Posterior cingulate gyrus (tissue), 11 donors: ENCODE measurements around the gene OSBPL6.
A peak's percentile ranks its signal among the peaks of the same experiment; 100 is the strongest.

Experiments
- DNase-seq, 10 donors: peaks; one replicate each; pipeline versions ENCODE4 v3.0.0 to v3.0.0-alpha.2; 2020 to 2021; ENCODE audit warnings: mixed read lengths in 3 of 10
- intact Hi-C: fragments of 100-400 bp; cut with DNase I; formaldehyde crosslinking; loops from one replicate; pipeline ENCODE4 v1.15.1; 2023

OSBPL6 gene

DNA sequence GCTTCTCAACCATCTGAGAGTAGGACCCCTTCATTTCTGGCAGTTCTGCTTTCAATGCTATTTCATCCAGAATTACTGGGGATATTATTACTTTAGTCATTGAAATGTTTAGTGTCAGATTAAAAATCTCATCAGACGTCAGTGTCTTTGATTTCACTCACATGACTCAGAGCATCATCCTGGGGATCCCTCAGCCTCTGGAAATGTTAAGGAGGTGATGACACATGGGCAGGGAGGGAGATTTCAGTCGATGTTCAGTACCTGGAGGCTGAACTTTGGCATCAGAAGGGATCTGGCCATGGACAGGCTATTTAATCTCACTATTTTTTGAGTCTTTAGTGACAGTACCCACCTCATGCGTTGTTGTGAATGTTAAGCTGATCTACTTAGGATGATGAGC is 39.1 kb downstream of the OSBPL6 start:
- intact Hi-C loops: no loop called here
- no peak for DNase-seq

DNA sequence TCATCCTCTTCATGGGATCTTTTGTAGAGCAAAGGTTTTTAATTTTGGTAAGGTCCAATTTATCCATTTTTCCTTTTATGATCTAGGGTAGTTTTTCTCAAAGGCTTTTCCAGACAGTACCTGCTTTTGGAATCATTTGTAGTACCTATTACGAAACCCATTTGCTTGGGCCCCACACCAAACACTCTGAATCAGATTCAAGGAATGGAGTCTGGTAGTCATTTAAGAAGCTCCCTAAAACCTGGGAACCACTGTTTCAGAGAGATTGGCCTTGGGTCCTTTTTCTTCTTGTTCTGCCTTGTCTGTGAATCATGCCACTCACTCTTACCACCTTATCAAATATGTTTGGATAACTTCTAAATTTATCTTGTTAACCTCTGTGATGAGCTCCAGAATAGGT is 40.3 kb downstream of the OSBPL6 start:
- DNase-seq: no peak

DNA sequence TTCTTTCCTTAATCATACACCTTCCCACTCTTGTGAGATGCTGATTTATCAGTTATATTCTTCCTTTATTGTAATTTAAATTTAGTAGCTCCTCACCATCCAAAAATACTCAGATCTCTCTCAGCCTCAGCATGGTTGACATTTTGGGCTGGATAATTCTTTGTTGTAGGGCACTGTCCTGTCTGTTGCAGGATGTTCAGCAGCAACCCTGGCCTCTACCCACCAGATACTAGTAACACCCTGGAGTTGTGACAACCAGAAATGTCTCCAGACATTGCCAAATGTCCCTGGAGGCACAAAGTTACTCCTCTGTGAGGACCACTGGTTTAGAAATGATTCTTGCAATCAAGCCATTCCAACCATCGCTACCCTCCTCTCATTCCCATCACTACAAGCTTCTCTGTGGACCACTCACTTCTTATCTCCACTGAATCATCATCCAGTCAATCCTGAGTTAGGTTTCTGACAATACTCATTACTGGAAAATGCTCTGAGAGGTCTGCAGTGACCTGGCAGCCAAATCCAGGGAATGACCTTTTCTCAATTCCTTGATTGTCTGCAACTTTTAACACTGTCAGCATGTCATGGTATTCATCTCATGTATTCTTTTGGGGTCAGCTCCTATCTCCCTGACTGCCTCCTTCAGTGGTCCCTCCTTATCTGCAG is 43.3 kb downstream of the OSBPL6 start:
- intact Hi-C loops: no loop called here
- DNase-seq: no peak

More for the DNA sequence above, 40.3 kb downstream of the OSBPL6 start:
- intact Hi-C loops: no loop called here

DNA sequence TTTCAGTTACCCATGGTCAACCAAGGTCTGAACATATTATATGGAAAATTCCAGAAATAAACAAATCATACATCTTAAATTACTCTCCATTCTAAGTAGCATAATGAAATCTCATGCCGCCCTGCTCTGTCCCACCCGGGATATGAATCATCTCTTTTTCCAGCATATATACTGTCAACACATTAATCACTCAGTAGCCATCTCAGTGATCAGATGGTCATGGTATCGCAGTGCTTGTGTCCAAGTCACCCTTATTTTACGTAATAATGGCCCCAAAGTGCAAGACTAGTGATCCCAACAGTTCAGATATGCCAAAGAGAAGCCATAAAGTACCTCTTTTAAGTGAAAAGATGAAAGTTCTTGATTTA is 43.8 kb downstream of the OSBPL6 start:
- intact Hi-C loops: no loop called here
- DNase-seq: no peak

DNA sequence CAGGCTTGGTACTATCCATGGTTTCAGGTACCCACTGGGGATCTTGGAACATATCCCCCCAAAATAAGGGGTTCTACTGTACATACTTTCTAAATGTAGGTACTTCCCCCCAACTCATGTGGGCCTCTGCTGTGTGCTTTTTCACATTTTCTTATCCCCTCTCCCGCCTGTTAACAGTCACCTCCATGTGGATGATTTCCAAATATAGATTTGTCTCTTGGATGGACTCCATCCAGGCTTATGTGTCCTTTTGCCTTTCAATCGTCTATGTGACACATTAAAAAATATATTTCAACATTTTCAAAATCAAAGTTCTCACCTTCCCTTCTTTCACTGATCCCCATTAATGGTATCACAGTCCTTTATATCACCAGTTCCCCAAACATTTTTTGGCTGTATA is 44.4 kb downstream of the OSBPL6 start:
- DNase-seq: no peak
- intact Hi-C loops: no loop called here

DNA sequence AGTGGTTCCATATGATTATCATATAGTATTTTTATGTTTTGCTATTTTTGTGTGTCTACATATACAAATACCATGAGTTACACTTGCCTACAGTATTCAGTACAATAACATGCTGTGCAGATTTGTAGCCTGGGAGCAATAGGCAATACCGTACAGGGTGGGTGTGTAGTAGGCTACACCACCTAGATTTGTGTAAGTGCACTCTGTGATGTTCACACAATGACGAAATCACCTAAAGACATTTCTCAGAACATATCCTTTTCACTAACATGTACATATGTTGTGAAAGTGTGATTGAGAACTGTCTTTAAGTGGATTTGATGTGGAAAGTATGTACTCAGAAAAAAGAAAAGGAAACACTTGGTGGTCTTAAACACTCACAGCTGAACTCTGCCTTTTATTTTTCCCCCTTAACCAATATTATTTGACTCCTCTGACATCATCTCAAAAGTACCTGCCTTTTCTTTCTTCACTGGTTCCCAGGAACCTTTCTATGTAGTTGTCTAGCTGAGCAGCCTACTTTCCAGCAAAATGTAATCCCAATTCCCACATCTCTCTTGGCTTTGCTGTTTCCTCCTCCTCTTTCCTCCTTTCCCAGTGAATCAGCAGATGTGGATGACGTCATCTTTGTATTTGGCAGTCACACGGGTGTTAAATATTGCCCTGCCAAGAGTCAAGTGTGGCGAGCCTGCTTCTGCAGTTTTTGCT is 47.7 kb downstream of the OSBPL6 start:
- intact Hi-C loops: no loop called here
- DNase-seq: peak in 7 of 10 donors; percentile 24 to 85 (median 40)

DNA sequence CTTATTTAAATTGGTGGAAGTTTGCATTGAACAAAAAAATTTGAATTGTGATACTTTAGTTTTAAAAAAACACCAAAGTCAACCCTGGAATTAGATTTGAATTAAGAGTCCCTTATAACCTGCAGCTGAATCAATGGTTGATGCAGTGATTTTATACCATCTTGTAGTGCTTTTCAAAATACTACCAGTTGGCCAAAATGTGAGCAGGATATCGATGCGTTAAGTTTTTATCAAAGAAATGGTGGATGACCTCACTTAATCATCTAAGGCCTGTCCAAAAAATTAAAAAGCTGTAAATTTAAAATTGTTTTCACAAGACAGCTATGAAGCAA is 48.2 kb downstream of the OSBPL6 start:
- DNase-seq: no peak
- intact Hi-C loops: no loop called here

DNA sequence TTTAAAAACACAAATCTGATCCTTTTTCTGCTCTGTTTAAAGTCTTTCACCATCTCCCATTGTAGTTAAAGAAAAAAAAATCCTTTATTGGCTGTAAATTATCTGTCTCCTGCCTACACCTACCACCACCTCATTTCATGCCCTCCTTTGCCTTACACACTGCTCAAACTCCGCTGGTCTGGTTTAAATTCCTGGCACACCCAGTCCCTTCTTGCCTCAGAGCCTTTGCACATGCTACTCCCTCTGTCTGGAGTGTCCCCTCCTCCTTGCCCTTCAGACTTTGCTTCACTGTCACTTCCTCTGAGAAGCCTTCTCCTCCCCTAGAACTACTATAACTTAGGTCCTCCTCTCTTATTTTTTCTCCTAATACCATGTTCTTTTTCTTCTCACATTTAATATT is 49.6 kb downstream of the OSBPL6 start:
- intact Hi-C loops: no loop called here
- no peak for DNase-seq

DNA sequence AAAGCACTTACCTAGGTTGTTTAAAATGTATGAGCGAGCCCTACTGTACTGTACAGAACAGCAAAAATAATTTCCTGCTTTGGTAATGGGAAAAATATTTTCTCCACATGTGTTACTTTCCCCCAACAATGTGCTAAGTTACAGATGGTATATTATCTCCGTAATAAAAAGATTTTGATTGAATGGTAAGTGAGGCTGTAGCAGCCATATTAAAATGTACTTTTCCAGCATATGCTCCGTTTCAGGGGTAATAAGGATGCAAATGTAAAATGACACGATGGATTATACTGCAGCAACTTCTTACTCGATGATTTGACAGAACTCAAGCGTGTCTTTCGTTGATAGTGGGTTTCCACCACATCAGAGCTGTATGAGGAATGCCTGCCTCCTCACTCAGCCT is 50.5 kb downstream of the OSBPL6 start:
- intact Hi-C loops: no loop called here
- no peak for DNase-seq

DNA sequence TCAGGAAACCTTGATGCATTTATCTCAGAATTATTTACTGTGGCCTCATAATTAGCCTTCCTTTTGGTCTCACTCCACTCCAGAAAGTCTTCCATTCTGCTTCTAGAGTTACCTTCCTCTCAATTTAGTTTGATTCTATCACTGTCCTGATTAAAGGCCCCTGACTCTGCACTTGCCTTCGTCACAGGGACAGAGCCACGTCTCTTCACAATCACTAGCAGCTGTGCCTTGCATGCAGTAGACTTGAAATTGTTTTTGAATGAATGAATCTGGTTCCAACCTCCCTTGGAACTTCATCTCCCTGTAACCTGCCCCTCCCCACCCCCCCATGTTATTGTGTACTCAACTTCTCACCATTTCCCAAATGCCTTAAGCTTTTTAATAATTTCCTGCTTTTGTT is 52.4 kb downstream of the OSBPL6 start:
- intact Hi-C loops: no loop called here
- no peak for DNase-seq

DNA sequence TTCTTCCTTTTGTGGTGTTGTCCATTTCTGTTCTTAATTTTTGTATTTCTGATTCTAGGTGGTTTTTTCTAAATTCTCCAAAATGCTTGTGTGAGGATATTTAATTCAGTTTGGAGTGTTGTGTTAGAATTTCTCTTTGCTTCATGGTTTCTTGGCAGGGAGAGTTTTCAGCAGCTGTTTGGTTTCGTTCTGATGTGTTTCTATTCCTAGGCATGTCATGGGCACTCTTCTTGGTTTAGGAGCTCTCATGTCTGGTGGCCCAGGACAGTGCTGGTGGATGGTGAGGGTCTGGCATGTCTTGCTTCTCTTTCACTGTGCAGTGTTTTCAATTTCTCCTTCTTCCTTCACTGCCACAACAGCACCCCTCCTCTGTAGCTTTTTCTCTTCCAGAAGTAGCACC is 52.9 kb downstream of the OSBPL6 start:
- intact Hi-C loops: no loop called here
- DNase-seq: no peak

DNA sequence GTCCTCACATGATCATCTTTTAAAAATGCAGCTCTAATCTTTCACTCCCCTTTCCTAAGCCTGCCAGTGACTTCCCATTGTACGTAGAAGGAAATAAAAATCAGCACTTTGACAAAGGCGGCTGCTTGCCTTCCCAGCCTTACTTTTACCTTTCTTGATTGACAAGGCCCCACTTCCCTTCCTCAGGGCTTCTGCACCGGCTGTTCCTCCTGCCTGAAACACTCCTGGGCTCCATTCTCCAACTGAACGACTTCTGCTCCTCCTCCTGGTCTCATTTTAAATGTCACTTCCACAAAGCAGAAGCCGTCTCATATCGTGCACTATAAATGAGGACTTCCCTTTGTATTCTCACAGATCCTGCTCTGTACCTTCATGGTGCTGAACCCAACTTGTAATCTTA is 56.1 kb downstream of the OSBPL6 start:
- no peak for DNase-seq

DNA sequence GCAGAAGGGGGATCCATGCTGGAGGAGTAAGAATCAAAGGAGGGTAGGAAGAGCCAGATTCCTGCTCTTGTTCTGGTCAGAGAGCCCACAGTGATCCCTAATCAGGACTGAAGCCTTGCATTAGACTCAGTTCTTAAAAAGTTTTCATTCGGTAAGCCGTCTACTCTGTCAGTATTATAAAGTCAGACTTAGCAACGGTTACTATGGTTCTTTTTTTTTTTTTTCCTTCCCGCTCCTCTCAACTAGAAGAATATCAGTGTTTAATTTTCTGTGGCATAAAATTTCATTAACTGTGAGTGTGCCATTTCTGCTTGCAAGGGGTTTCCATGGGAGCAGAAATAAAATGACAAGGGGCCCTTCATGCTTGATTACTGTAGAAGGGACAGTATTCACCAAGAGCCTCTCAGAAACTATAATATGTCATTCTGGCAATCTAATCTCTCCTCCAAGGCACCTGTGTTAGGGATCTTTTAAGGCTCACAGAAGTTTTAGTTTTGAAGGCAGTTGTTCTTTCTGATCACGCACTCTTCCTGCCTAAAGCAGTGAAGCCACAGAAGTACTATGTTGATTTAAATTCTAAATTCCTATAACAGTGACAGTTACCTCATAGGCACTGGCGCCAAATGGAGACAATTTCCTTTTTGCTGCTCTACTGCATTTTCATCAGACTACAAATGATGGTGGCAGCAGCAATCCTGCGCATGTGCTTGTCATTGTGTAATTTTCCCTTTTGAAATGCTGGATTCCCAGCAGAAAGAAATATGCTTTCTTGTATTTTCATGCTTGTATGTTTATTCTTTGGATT is 57.0 kb downstream of the OSBPL6 start:
- no peak for DNase-seq

More for the DNA sequence above, 56.1 kb downstream of the OSBPL6 start:
- intact Hi-C loops: no loop called here

DNA sequence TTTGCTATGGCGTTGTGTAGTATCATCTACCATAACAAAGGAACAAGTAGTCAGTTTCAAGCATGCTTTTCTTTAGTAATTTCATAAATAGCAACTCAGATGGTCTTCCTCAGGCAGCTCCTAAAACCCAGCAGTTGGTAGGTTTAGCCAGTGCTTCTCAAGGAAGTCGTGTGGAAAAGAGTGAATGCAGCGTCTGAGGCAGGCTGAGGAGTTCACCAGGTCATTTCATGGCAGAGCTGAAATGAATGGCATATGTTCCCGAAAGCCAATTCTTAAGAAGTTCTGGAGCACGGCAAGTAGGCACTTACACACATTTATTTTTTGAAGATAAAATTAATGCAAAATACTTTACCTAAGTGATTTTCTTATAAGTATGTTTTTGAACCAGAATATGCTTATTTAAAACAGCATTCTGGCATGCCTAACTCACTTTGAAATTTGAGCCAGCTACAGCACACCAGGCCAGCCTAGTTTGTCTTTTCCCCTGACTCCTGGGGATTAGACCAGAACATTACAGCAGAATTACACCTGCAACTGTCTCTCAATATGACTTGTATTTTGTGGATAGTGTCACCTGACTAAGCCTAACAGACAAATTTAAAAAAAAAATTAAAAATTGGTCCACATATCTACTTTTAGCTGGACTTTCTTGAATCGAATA is 62.2 kb downstream of the OSBPL6 start:
- DNase-seq: no peak
- intact Hi-C loops: no loop called here

More for the DNA sequence above, 57.0 kb downstream of the OSBPL6 start:
- intact Hi-C loops: no loop called here

DNA sequence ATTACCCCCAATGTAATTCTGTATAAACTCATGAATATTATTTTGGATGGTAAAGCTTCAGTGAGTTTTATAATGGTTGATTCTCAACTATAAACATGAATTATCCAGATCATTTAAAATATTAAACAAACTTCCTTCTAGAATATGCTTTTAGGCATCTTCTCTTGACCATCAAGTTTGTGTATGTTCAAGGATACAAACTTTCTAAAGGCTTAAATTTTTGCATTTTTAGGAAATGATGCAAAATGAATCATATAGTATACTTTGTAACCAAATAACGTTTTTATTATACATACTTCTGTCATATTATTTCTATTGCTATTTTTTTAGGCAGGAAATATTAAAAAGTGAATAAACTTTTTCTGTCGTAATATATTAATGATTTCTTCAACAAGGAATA is 62.8 kb downstream of the OSBPL6 start:
- intact Hi-C loops: no loop called here
- DNase-seq: no peak

DNA sequence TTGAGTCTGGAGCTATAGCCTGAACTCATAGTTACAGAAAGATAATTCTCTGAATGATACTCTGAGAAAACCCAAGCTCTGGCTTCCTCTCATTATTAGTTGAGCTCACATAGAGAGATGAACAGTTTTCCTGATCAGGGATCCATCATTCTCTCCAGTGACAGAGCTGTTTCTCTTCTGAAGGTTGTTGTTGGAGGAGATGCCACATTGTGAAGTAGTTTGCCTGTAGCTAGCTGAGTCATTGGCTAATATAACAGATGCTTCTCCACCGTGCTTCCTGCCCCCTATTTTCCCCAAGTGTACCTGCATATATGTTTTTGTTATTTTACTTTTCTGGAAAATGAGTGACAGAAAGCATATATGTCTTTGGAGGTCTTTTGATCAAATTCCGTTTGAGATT is 64.6 kb downstream of the OSBPL6 start:
- intact Hi-C loops: no loop called here
- no peak for DNase-seq

DNA sequence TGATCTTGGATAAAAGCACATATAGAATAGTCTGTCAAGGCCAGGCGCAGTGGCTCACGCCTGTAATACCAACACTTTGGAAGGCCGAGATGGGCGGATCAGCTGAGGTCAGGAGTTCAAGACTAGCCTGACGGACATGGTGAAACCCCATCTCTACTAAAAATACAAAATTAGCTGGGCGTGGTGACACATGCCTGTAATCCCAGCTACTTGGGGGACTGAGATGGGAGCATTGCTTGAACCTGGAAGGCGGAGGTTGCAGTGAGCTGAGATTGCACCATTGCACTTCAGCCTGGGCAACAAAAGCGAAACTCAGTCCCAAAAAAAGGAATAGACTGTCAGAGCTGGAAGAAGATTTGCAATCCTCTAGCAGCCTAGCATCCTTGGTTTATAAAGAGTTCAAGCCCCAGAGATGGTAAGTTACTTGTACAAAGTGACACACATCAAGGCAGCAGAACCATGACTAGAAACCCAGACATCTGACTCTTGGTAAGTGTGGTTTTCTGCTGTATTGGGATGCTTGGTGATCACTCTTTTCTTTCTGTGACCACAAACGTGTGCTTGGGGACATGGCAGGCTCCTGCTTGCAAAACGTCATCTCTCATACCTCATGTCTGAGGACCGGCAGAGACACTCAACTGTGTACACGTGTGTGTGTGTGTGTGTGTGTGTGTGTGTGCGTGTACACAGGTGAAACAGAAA is 69.0 kb downstream of the OSBPL6 start:
- no peak for DNase-seq
- intact Hi-C loops: no loop called here

DNA sequence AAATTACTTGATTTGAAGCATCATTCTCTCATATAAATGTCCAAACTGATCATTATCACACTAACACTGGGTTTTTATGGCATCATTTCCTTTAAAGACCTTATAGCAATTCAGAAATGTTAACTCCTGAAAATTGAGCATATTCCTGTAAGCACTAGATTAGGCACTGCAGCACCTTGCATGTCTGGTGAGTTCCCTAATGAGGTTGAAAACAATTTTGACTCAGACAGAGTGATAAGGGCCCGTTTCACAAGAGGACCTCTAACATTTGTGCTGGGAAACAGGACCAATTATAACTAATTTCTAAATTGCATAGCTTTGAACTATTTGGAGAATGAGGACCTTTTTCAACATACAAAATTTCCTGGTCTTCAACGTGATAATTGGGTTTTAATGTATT is 69.9 kb downstream of the OSBPL6 start:
- intact Hi-C loops: no loop called here
- no peak for DNase-seq

DNA sequence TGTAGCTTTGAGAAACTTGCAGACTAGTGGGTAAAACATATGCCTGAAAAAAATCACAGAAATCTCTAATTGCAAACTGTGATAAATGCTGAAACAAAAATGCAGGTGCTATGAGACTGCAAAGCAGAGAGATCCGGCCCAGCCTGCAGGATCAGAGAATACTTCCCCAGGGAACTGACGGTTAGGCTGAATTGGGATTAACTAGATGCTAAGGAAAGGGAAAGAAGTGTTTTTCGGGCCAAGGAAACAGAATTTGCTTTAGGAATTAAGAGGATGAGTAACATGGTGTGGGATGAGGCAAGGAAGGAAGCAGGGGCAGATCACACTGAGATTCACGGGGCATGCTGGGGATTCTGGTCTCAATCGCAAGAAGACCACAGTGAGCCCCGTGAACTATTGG is 71.5 kb downstream of the OSBPL6 start:
- intact Hi-C loops: no loop called here
- DNase-seq: no peak

DNA sequence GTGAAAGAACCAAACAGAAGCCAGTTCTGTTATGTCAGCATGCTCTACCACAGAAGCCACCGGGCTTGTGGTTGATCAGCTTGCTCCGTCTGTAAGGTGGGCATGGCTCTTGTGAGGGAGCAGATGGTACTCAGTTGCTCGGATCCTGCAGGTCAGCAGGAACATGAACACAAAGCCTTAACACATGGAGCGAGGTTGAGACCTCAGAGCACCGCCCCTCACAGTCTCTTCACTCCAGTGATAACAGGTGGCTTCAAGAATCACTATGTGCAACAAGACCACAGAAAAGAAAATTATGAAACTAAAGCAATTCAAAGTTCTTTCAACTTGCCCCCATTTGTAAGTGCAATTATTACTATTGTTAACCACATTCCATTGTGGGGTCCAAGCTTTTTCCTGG is 72.1 kb downstream of the OSBPL6 start:
- intact Hi-C loops: no loop called here
- DNase-seq: no peak

DNA sequence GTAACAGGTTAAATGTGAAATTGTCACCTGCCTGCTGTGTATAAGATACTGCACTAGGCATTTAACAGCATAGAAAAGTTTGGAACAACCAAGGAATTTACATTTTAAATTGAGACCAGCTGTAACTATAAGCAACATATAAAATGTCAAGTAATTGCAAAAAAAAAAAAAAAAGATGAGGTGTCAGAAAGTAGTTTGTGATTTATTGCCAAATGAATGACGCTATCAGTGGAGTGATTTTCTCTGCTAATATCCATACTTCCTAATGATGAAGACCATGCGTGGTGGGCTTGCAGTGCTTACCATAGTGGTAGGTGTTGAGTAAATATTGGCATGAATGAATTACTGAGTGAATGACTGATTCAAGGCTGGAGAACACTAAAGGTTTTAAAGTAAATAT is 73.3 kb downstream of the OSBPL6 start:
- no peak for DNase-seq
- intact Hi-C loops: no loop called here
